GM19438 (cell line): ENCODE data around the gene VSTM2A.

Experiments used
- ATAC-seq: cut with Tn5 transposase; IDR thresholded peaks from one replicate; pipeline ENCODE4 v1.9.1; 2021; ENCODE audit warnings: low read depth; ENCODE audit not compliant: unreplicated experiment

The VSTM2A gene

DNA sequence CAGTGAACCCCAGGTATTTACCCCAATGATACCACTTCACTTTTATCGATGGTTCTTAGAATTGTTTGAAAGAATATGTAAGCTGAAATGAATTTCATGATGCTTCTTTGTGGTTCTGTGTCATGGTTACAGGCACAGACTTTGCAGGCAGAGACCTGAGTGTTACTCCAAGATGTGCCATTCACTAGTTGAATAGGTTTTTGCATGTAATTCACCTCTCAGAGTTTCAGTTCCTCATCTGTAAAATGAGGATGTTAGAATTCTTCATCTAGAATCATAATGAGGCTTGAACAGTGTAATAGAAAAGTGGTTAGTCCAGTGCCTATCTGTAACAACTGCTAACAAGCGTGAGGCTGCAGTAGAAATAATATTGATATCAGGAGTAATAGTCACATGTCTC, 54.6 kb downstream of the VSTM2A start:
- ATAC-seq: no peak

DNA sequence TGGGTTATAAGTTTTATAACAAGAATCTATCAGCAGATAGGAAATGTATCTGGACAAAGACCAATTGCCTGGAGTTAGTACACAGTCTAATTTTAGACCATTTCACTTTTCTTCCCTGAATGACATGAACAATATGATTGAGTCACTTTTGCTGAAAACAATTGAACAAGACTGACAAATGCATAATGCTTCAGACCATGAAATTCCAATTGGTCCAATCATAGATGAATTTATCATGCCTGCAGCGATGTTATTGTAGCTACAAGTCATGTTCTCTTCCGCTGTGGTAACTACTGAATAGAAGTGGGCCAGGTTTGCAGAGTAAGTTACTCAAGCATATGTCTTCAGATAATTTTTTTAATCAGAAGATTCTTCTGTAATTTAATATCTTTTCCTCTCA, 73.4 kb downstream of the VSTM2A start:
- ATAC-seq: no peak
